Measurements from ENCODE around the gene GOT1. TPM values are rescaled to one million over a fixed set of nuclear protein-coding genes. Genes with fewer than 3 reads are reported as not detected.

GOT1 gene
- total and polyA plus RNA-seq, 2 donors: 16.1 to 19.9 TPM

DNA sequence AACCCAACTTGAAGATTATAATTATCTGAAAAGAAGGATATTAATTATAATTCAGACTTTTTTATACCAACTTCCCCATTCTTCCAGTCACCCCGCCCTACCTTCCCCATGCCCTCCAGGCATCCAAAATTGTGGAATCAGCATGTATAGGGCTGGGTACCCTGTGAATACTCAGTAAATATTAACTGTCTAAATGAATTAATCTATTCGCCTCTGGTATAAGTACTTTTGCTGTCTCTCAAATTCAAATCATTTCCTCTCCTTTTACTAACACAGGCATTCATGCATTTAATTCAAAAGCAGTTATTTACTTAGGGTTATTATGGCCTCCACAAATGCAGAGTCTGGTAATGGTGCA is 26.5 kb upstream of the GOT1 start:
- H3K4me3 ChIP-seq (ENCODE audit: low read length in 2 of 2): no peak overlapping the region
- no peaks in the 10 kb centered on the region for H3K27me3 ChIP-seq (ENCODE audit: control insufficient read depth in 2 of 2, insufficient read depth in 1 of 2, low read length in 1 of 2)
- WGBS: 94% methylated on average over 2 of the region's 2 CpGs
- H3K9me3 ChIP-seq (ENCODE audit: control insufficient read depth in 2 of 2, insufficient read depth in 1 of 2, low read length in 1 of 2): no peaks in the 10 kb centered on the region
- no peak for DNase-seq (ENCODE audit: low read depth in 6 of 9, low spot score in 9 of 9)
- no peaks in the 10 kb centered on the region for H3K36me3 ChIP-seq (ENCODE audit: control insufficient read depth in 2 of 2, insufficient read depth in 2 of 2, low read length in 1 of 2)
- H3K4me1 ChIP-seq (ENCODE audit: control insufficient read depth in 2 of 2, insufficient read depth in 2 of 2, low read length in 2 of 2): no peaks in the 10 kb centered on the region
- no peak overlapping the region for H3K27ac ChIP-seq (ENCODE audit: low read depth in 1 of 2, low read length in 1 of 2)

DNA sequence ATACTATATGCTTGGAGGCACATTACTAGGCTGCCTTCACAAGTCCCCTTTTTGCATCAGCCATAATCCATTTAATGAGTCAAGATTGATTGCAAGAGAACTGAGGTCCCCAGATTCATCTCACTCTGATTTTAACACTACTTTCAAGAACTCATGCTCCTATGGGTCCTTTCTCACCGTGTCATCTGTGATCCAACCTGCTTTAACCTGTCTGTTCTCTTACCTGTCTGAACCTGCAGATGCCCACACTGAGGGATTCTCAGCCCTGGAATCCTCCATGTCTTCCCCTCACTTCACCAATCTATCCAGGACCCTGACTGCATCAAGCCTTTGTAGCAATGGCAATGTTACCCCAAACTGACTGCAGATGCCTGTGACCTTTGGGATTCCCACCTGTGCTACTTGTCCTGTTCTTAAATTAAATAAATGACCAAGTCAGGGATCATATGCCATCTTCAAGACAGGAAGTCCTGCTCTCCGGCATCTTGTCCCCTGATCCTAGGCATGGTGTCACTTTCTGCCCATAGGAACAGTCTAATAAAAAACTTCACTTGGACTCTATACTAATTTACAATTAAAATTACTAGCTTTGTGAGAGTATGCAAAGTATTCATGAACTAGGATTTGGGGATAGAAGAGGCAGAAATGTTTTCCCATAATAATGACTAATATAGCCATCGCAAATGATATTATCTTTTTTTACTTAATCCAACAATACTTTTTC is 25.9 kb upstream of the GOT1 start:
- WGBS: 96% methylated on average over 3 of the region's 3 CpGs
- peaks cover 0 to 1% of the 10 kb centered on the region in 2 donors for H3K27me3 ChIP-seq (ENCODE audit: control insufficient read depth in 2 of 2, insufficient read depth in 1 of 2, low read length in 1 of 2)

DNA sequence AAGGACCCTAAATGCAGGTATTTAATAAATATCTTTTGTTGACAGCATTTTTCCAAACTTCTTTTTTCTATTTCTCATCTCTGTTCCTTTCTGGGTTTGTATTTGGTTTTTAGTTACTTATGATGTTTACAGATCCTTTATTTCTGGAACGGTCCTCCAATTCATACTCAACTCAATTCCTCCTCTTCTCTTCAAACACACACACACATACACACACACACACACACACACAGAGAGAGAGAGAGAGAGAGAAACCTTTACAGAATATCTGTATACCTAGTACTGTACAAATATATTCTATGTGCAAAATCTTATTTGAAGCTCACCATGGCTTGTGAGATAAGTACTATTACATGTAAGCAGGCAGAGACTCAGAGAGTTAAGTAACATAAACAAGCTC is 21.6 kb upstream of the GOT1 start:
- H3K9me3 ChIP-seq (ENCODE audit: control insufficient read depth in 2 of 2, insufficient read depth in 1 of 2, low read length in 1 of 2): no peaks in the 10 kb centered on the region
- peaks cover 0 to 22% of the 10 kb centered on the region in 2 donors for H3K27me3 ChIP-seq (ENCODE audit: control insufficient read depth in 2 of 2, insufficient read depth in 1 of 2, low read length in 1 of 2)
- H3K27ac ChIP-seq (ENCODE audit: low read depth in 1 of 2, low read length in 1 of 2): no peak overlapping the region
- no peak for DNase-seq (ENCODE audit: low read depth in 6 of 9, low spot score in 9 of 9)
- H3K4me3 ChIP-seq (ENCODE audit: low read length in 2 of 2): no peak overlapping the region
- no peaks in the 10 kb centered on the region for H3K36me3 ChIP-seq (ENCODE audit: control insufficient read depth in 2 of 2, insufficient read depth in 2 of 2, low read length in 1 of 2)
- WGBS: 93% methylated on average over 1 of the region's 1 CpG
- no peaks in the 10 kb centered on the region for H3K4me1 ChIP-seq (ENCODE audit: control insufficient read depth in 2 of 2, insufficient read depth in 2 of 2, low read length in 2 of 2)

More for the DNA sequence above, 25.9 kb upstream of the GOT1 start:
- Histone ChIP-seq H3K4me1 (ENCODE audit: control insufficient read depth in 2 of 2, insufficient read depth in 2 of 2, low read length in 2 of 2) (no peaks in the 10 kb centered on the region), H3K9me3 (ENCODE audit: control insufficient read depth in 2 of 2, insufficient read depth in 1 of 2, low read length in 1 of 2) (no peaks in the 10 kb centered on the region), H3K27ac (ENCODE audit: low read depth in 1 of 2, low read length in 1 of 2) (no peak overlapping the region), H3K36me3 (ENCODE audit: control insufficient read depth in 2 of 2, insufficient read depth in 2 of 2, low read length in 1 of 2) (no peaks in the 10 kb centered on the region), H3K4me3 (ENCODE audit: low read length in 2 of 2) (no peak overlapping the region)
- DNase-seq (ENCODE audit: low read depth in 6 of 9, low spot score in 9 of 9): no peak

DNA sequence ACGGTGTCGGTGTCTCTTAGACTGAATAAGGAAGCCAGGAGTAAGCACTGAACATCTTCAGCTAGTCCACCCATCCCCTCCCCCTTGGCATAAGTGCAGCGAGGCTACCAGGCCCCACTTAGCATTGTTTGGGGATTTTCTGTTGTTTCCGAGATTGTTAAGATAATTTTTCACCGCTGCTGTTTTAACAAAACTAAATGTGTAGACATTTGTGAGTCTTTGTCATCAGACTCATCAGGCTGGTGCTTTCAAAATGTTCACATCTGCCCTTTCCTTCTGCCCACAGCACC is 21.0 kb upstream of the GOT1 start:
- Histone ChIP-seq H3K4me1 (ENCODE audit: control insufficient read depth in 2 of 2, insufficient read depth in 2 of 2, low read length in 2 of 2) (no peaks in the 10 kb centered on the region), H3K36me3 (ENCODE audit: control insufficient read depth in 2 of 2, insufficient read depth in 2 of 2, low read length in 1 of 2) (no peaks in the 10 kb centered on the region), H3K4me3 (ENCODE audit: low read length in 2 of 2) (no peak overlapping the region), H3K9me3 (ENCODE audit: control insufficient read depth in 2 of 2, insufficient read depth in 1 of 2, low read length in 1 of 2) (no peaks in the 10 kb centered on the region), H3K27ac (ENCODE audit: low read depth in 1 of 2, low read length in 1 of 2) (no peak overlapping the region), H3K27me3 (ENCODE audit: control insufficient read depth in 2 of 2, insufficient read depth in 1 of 2, low read length in 1 of 2) (peaks cover 0 to 25% of the 10 kb centered on the region in 2 donors)
- WGBS: 82% methylated on average over 5 of the region's 5 CpGs
- no peak for DNase-seq (ENCODE audit: low read depth in 6 of 9, low spot score in 9 of 9)

DNA sequence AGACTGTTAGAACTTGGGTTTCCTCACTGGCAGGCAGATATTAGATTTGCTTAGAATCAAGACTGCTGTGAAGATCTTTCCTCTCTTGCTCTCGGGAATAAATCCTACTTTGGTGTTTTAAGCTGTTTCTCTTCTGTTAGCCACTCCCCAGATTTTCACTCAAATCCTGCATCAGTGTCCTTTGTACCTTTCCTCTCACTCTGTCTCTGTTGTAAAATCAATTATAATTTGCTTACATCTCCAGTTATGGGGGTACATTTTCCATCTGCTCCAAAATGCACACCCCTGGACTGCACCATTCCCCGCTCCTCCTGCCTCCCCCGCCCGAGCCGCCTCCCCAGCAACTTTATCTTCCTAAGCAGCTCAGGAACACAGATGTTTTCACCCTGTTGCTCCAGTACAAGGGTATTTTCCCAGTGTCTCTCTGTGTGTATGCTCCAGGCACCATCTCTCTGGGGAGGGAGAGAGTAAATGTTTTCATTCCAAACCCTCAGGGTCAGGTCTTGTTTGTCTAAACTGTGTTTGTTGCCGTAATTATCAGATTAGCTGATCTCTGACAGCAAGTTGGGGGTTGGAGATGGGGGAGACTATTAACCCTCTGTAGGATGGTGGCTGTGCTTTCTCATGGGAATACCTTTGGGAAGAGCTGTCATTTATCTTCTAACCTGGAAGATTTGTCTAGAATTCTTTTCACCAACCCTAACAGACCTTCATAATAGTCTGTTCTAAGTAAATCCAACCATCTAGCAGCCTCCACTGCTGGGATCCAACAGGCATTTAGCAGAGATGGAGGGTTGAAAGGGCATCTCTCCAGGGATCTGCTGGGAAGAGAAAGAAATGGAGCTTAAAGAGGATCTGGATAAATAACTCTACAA is 20.4 kb upstream of the GOT1 start:
- DNase-seq (ENCODE audit: low read depth in 6 of 9, low spot score in 9 of 9): no peak
- H3K4me3 ChIP-seq (ENCODE audit: low read length in 2 of 2): no peak overlapping the region
- H3K36me3 ChIP-seq (ENCODE audit: control insufficient read depth in 2 of 2, insufficient read depth in 2 of 2, low read length in 1 of 2): no peaks in the 10 kb centered on the region
- H3K27me3 ChIP-seq (ENCODE audit: control insufficient read depth in 2 of 2, insufficient read depth in 1 of 2, low read length in 1 of 2): peaks cover 0 to 25% of the 10 kb centered on the region in 2 donors
- H3K4me1 ChIP-seq (ENCODE audit: control insufficient read depth in 2 of 2, insufficient read depth in 2 of 2, low read length in 2 of 2): no peaks in the 10 kb centered on the region
- no peak overlapping the region for H3K27ac ChIP-seq (ENCODE audit: low read depth in 1 of 2, low read length in 1 of 2)
- 93% methylated on average over 6 of the region's 6 CpGs for WGBS
- no peaks in the 10 kb centered on the region for H3K9me3 ChIP-seq (ENCODE audit: control insufficient read depth in 2 of 2, insufficient read depth in 1 of 2, low read length in 1 of 2)

DNA sequence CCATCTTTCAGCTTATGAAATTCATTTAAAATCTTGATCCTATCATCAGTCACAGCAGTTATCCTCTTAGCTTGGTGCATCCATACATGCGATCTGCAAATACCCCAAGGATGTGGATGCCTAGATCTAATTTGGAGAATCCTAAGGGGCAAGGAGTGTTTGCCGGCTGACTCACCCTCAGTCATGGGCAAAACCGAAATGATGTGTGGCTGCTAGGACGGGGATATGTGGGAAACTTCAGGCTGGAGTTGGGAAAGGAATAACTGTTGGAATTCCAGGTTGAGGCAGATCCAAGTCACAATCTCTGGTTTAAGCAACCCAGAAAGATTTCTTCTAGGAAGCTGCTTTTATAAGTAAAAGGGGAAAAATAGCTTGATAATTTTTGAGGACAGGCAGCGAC is 19.7 kb upstream of the GOT1 start:
- Histone ChIP-seq H3K27ac (ENCODE audit: low read depth in 1 of 2, low read length in 1 of 2) (no peak overlapping the region), H3K4me3 (ENCODE audit: low read length in 2 of 2) (no peak overlapping the region), H3K9me3 (ENCODE audit: control insufficient read depth in 2 of 2, insufficient read depth in 1 of 2, low read length in 1 of 2) (no peaks in the 10 kb centered on the region), H3K36me3 (ENCODE audit: control insufficient read depth in 2 of 2, insufficient read depth in 2 of 2, low read length in 1 of 2) (no peaks in the 10 kb centered on the region), H3K27me3 (ENCODE audit: control insufficient read depth in 2 of 2, insufficient read depth in 1 of 2, low read length in 1 of 2) (peaks cover 0 to 25% of the 10 kb centered on the region in 2 donors), H3K4me1 (ENCODE audit: control insufficient read depth in 2 of 2, insufficient read depth in 2 of 2, low read length in 2 of 2) (no peaks in the 10 kb centered on the region)
- WGBS: 94% methylated on average over 5 of the region's 5 CpGs
- no peak for DNase-seq (ENCODE audit: low read depth in 6 of 9, low spot score in 9 of 9)

DNA sequence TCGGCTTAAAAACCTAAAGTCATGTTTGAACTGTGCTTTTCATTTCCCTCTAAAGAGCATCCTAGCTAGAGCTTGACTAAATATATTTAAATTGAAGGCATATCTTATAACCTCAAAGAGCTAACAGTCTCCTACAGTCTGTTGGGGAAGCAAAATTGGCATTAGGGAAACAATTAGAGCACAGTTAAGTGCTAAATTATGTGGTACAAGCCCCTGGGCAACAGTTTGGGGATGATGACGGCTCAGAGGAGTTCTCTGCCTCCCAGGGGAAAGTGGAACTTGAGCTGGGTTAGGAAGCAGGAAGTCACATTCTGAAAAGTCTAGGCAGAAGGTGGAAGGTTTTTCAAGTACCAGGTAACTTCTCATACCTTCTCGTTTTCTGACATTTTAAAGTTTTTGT is 18.6 kb upstream of the GOT1 start:
- Histone ChIP-seq H3K4me3 (ENCODE audit: low read length in 2 of 2) (no peak overlapping the region), H3K4me1 (ENCODE audit: control insufficient read depth in 2 of 2, insufficient read depth in 2 of 2, low read length in 2 of 2) (no peaks in the 10 kb centered on the region), H3K27me3 (ENCODE audit: control insufficient read depth in 2 of 2, insufficient read depth in 1 of 2, low read length in 1 of 2) (peaks cover 0 to 28% of the 10 kb centered on the region in 2 donors), H3K36me3 (ENCODE audit: control insufficient read depth in 2 of 2, insufficient read depth in 2 of 2, low read length in 1 of 2) (no peaks in the 10 kb centered on the region), H3K27ac (ENCODE audit: low read depth in 1 of 2, low read length in 1 of 2) (no peak overlapping the region), H3K9me3 (ENCODE audit: control insufficient read depth in 2 of 2, insufficient read depth in 1 of 2, low read length in 1 of 2) (no peaks in the 10 kb centered on the region)
- DNase-seq (ENCODE audit: low read depth in 6 of 9, low spot score in 9 of 9): no peak
- 93% methylated on average over 3 of the region's 3 CpGs for WGBS

DNA sequence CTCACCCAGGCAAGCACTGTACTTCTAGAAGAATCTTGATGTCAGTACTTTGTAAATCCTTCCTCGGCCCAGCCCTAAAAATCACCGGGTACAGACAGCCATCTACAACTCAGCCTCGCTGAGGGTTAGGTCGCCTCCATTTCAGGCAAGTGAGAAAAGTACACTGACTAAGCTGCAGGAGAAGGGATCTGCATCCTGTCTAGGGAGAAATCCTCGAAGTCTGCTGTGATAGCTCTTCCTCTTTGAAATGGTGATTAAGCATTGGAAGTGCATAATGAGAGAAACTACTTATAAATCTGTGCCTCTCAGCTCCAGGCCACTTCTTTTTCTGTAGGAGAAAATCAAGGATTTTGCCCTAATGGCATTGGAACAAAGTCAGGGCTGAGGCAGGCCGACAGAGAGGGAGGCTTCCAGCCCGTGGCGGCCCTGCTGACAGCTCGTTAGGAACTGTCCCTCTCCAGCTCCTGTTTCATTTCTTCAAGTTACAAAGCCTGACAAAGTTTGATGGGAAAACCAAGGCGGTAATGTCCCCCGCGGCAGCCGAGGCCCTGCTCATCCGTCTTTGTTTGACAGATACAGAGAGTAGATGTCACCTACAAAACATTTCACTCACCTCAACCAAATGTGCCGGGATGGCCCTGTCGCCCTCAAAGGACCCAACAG is 14.1 kb upstream of the GOT1 start:
- no peak for DNase-seq (ENCODE audit: low read depth in 6 of 9, low spot score in 9 of 9)
- Histone ChIP-seq H3K36me3 (ENCODE audit: control insufficient read depth in 2 of 2, insufficient read depth in 2 of 2, low read length in 1 of 2) (no peaks in the 10 kb centered on the region), H3K4me1 (ENCODE audit: control insufficient read depth in 2 of 2, insufficient read depth in 2 of 2, low read length in 2 of 2) (no peaks in the 10 kb centered on the region), H3K4me3 (ENCODE audit: low read length in 2 of 2) (no peak overlapping the region), H3K27ac (ENCODE audit: low read depth in 1 of 2, low read length in 1 of 2) (no peak overlapping the region), H3K27me3 (ENCODE audit: control insufficient read depth in 2 of 2, insufficient read depth in 1 of 2, low read length in 1 of 2) (peaks cover 0 to 16% of the 10 kb centered on the region in 2 donors), H3K9me3 (ENCODE audit: control insufficient read depth in 2 of 2, insufficient read depth in 1 of 2, low read length in 1 of 2) (no peaks in the 10 kb centered on the region)
- 88% methylated on average over 16 of the region's 16 CpGs for WGBS

DNA sequence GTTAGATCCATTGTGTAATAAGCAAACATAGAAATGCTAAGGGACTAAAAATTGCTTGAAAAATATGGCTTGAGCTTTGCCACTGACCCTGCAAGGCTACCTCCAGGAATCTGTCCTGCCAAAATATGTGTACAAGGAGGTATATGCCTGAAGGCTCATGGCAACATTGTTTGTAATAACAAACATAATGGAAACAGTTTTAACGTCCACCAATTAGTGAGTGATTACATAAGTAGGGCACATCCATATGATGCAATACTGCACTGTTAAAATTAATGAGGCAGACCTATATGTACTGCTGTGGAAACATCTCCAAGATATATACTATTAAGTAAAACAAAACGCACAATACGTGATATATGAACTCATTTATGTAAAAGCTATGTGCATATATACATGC is 13.1 kb upstream of the GOT1 start:
- Histone ChIP-seq H3K4me1 (ENCODE audit: control insufficient read depth in 2 of 2, insufficient read depth in 2 of 2, low read length in 2 of 2) (no peaks in the 10 kb centered on the region), H3K4me3 (ENCODE audit: low read length in 2 of 2) (no peak overlapping the region), H3K9me3 (ENCODE audit: control insufficient read depth in 2 of 2, insufficient read depth in 1 of 2, low read length in 1 of 2) (no peaks in the 10 kb centered on the region), H3K27ac (ENCODE audit: low read depth in 1 of 2, low read length in 1 of 2) (no peak overlapping the region), H3K36me3 (ENCODE audit: control insufficient read depth in 2 of 2, insufficient read depth in 2 of 2, low read length in 1 of 2) (no peaks in the 10 kb centered on the region), H3K27me3 (ENCODE audit: control insufficient read depth in 2 of 2, insufficient read depth in 1 of 2, low read length in 1 of 2) (peaks cover 0 to 9% of the 10 kb centered on the region in 2 donors)
- 93% methylated on average over 3 of the region's 3 CpGs for WGBS
- DNase-seq (ENCODE audit: low read depth in 6 of 9, low spot score in 9 of 9): no peak

Data from thymus (tissue), 11 donors.